HG02870 (cell line): Measurements from ENCODE around the gene MFSD1.

ENCODE experiments used
- ATAC-seq: cut with Tn5 transposase; IDR thresholded peaks from one replicate; pipeline ENCODE4 v1.9.1; 2021; ENCODE audit warnings: mild to moderate bottlenecking, moderate library complexity; ENCODE audit not compliant: unreplicated experiment

Gene MFSD1, protein sequence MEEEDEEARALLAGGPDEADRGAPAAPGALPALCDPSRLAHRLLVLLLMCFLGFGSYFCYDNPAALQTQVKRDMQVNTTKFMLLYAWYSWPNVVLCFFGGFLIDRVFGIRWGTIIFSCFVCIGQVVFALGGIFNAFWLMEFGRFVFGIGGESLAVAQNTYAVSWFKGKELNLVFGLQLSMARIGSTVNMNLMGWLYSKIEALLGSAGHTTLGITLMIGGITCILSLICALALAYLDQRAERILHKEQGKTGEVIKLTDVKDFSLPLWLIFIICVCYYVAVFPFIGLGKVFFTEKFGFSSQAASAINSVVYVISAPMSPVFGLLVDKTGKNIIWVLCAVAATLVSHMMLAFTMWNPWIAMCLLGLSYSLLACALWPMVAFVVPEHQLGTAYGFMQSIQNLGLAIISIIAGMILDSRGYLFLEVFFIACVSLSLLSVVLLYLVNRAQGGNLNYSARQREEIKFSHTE

GRCh38 chr3:158801696-158802408 lies at the start of gene MFSD1:
MFSD1 (plus strand) TSS chr3:158802054; CDS start chr3:158802153, 99 bp downstream.
- peak; percentile 94 for ATAC-seq

GRCh38 chr3:158753854-158754253 lies 48.0 kb upstream of the MFSD1 start:
- no peak for ATAC-seq

DNA sequence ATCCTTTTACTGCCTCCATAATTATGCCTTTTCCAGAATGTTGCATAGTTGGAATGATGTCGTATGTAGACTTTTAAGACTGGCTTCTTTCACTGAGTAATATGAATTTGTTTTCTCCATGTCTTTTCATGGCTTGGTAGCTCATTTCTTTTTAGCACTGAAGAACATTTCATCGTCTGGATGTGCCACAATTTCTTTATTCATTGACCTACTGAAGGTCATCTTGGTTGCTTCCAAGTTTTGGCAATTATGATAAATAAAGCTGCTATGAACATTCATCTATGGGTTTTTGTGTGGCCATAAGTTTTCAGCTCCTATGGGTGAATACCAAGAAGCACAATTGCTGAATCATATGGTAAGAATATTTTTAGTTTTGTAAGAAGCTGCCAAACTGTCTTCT lies 46.4 kb upstream of the MFSD1 start:
- no peak for ATAC-seq

DNA sequence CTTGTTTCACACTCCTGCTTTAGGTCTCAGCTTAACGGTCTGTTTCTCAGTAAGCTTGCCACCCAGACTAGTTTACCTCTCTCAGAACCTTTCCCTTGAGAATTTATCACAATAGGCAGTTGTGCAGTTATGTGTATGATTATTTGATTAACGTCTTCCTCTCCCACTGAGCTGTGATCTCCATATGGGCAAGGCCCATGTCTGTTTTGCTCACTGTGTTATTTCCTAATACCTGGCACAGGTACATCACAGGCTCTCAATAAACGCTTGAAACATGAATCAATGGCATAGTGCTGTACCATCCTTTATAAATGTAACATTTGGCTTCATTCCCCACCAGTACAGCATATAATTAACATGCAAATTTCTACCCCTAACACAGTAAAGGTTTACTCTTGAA lies 40.5 kb upstream of the MFSD1 start:
- no peak for ATAC-seq

GRCh38 chr3:158762701-158763100 lies 39.2 kb upstream of the MFSD1 start:
- no peak for ATAC-seq

- ATAC-seq = no peak
Observed at GRCh38 chr3:158763421-158763820, 38.4 kb upstream of the MFSD1 start.

- no peak for ATAC-seq
Observed at GRCh38 chr3:158765518-158766205, 36.2 kb upstream of the MFSD1 start.

- ATAC-seq = no peak
Observed at GRCh38 chr3:158766364-158766763, 35.5 kb upstream of the MFSD1 start.

DNA sequence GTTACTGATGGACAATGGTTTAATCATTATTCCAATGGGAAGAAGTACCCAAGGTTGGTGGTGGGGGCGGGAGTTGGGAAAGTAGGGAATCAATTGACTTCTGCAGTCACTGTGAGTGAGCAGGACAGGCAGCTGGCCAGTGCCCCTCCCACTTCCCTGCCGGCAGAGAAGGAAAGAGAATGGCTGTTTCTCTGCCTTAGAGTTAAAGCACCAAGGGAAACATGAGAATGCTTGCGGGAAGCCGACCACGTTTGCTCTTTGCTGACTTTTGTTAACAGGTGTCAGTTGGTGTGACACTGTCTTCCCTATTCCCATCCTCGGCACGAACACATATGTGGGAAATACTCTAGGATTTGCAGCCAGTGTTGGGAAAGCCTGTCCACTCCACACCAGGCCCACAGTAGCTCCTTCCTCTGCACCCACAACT lies 33.5 kb upstream of the MFSD1 start:
- no peak for ATAC-seq

DNA sequence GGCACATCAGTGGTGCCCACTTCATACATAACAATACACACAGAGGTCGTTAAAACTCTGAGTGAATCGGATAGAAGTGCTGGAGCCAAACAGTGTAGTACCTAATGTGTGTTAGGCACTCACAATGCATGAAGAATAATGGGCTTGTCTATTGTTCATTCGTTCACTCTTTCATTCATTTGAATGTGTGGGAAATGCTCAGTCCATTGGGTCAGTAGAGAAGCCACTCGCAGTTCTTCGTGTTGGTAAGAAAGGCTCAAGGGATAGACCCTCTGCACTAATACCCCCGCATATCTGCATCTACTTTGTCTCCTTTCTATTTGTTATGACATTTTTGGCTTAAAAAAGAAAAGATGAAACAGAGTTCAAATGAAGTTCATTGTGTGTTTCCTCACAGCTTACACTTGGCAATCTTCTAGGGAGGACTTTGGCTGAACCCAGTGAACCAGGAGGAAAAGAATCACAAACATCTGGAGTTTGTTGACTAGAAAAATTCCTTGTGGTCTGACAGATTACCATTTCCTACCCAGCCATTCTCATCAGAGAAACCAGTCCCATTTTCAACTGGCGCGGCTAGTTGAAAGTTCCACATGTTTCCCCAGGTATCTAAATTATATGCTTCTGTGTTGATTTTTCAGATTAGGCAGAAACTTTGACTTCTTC lies 32.8 kb upstream of the MFSD1 start:
- no peak for ATAC-seq

GRCh38 chr3:158769549-158769948 lies 32.3 kb upstream of the MFSD1 start:
- ATAC-seq = no peak

GRCh38 chr3:158769952-158770740 lies 31.7 kb upstream of the MFSD1 start:
- ATAC-seq = peak; percentile 54

DNA sequence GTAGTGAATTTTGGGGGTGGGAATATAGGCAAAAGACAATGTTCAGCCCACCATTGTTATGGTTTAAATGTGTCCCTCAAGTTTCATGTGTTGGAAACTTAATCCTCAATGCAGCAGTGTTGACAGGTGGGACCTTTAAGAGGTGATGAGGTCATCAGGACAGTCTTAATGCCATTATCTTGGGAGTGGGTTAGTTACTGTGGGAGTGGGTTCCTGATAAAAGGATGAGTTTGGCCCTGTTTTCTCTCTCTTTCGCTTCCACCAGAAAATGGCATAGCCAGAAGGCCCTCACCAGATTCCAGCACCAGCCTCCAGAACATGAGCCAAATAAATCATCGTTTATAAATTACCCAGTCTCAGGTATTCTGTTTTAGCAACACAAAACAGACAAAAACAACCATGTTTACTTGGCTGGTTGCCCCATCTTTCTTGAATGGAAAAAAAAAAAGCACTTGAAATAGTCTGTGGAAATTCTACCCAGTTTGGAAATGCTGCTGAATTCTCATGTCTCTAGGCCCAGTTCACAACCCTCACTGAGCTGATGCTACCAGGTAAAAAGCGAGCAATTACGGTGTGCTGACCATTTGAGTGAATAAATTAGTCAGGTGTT lies 31.0 kb upstream of the MFSD1 start:
- ATAC-seq = no peak

DNA sequence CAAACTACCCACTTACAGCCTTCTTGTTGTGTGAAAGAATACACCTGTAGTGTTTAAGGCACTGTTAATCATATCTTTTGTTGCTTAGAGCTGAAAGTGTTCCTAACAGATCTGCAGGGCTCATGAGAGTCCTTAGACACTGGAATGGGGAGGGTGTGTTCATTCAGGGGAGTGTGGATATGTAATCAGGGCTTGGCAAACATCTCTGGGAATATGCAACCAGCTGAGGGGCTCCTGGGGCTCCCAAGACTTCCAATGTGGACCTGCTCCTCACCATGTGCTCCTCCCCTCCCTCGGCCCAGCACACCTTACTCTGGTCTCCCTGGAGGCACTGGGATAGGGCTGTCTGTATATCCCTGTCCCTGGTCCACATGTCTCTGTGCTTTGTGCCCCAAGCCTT lies 30.3 kb upstream of the MFSD1 start:
- no peak for ATAC-seq

- no peak for ATAC-seq
Observed at GRCh38 chr3:158771982-158772381, 29.9 kb upstream of the MFSD1 start.

DNA sequence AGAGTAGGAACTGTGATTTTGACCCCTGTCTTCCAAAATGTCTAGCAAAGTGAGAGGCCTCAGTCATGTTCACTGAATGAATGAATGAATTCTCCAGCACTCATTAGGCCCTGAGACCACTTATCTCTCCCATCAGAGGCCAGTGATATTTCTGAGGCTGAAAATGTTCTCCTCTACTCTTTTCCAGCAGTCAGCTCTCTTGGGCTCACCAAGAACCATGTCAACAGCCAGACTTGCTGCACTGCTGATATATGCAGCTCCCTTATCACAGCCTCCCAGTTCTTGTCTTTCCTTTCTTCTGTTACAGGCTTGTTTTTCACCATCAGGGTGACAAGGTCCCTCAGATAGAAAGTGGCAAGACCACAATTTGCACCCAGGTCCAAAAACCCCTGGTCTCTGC lies 28.7 kb upstream of the MFSD1 start:
- ATAC-seq = no peak

DNA sequence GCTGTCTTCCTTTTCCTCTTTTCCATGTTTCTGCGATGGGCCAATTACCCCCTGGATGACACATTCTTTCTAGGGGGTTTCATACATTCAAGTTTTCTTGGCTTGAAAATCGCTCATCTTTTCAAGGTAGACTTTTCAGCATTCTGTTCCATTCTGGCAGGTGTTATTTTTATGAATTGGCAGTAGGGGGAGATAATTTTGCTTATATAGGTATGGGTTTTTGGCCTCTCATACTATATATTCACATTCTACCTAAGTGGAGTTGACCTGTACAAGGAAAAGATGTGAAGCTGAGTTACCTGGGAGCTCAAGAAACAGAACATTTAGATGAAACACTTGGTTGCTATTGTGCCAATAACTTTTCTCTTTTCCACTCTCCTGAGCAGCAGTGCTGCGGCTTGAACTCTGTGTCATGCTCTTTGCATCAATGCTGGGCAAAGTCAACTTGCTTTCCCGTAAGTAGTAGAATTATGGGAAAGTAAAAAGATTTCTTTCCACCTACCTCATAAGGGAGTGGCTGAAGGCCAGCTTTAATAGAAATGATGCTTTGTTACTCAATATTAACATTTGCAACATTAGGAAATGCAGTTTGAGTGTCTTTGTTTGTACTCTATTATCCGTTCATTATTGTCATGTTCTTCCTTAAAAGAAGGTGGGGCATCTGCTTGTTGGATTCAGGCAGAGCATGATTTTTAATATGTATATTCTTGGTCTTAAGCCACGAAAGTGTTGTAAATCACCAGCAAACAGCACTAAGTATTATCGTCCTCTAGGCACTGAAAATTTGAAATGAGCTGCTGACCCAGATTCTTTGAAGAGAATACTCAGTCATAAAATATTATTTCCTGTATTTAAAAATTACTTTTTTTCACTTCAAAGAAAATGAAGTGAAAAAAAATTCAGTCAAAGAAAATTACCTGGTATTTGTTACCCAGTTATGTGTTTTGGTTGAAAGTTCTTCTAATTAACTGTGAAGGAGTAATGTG lies 27.7 kb upstream of the MFSD1 start:
- ATAC-seq = no peak

- no peak for ATAC-seq
Observed at GRCh38 chr3:158774965-158775364, 26.9 kb upstream of the MFSD1 start.
